Natural killer cell (primary cell): ENCODE measurements around the gene MARCHF6. TPM values are rescaled to one million over a fixed set of nuclear protein-coding genes. Genes with fewer than 3 reads are reported as not detected.

Experiments
- ATAC-seq, 3 donors: fragments of 150-1000 bp in 2 of 3; fragments of 200-7000 bp in 1 of 3; cut with Tn5 transposase; 1 replicate in 1 of 3; 2 replicates in 2 of 3; pipeline ENCODE4 v1.10.0; 2021; ENCODE audit warnings: mild to moderate bottlenecking in 2 of 3, moderate library complexity in 2 of 3
- DNase-seq, 2 donors: peaks; one replicate each; pipeline versions ENCODE4 v3.0.0 to v3.0.0-alpha.2; 2013 to 2021; ENCODE audit warnings: mixed read lengths in 1 of 2
- H3K27ac ChIP-seq: one replicate; pipeline ENCODE4 v1.5.1; 2013; ENCODE audit warnings: mild to moderate bottlenecking, low read length
- H3K27me3 ChIP-seq: one replicate; pipeline ENCODE4 v1.6.1; 2013; ENCODE audit warnings: low read length; ENCODE audit not compliant: control insufficient read depth, insufficient read depth
- H3K36me3 ChIP-seq: one replicate; pipeline ENCODE4 v1.6.1; 2013; ENCODE audit warnings: low read length; ENCODE audit not compliant: control insufficient read depth, insufficient read depth
- H3K4me1 ChIP-seq: one replicate; pipeline ENCODE4 v1.6.1; 2013; ENCODE audit warnings: low read length; ENCODE audit not compliant: control insufficient read depth, insufficient read depth
- H3K4me3 ChIP-seq: one replicate; pipeline ENCODE4 v1.5.1; 2013; ENCODE audit warnings: low read length
- H3K9me3 ChIP-seq: one replicate; pipeline ENCODE4 v1.6.1; 2013; ENCODE audit warnings: low read length; ENCODE audit not compliant: control insufficient read depth, insufficient read depth
- H3K27ac Mint-ChIP-seq, 2 donors: one replicate each; pipeline ENCODE4 v1.8.0; 2022; ENCODE audit warnings: mild to moderate bottlenecking in 2 of 2, mixed read lengths in 2 of 2, moderate library complexity in 1 of 2
- H3K27me3 Mint-ChIP-seq, 2 donors: one replicate each; pipeline ENCODE4 v1.8.0; 2022; ENCODE audit warnings: low read depth in 2 of 2, mixed read lengths in 2 of 2
- H3K36me3 Mint-ChIP-seq: one replicate; pipeline ENCODE4 v1.8.0; 2022; ENCODE audit warnings: mixed read lengths
- H3K4me1 Mint-ChIP-seq, 2 donors: one replicate each; pipeline ENCODE4 v1.8.0; 2022; ENCODE audit warnings: mixed read lengths in 2 of 2
- H3K4me3 Mint-ChIP-seq: one replicate; pipeline ENCODE4 v1.8.0; 2022; ENCODE audit warnings: mild to moderate bottlenecking, moderate library complexity, mixed read lengths
- H3K9me3 Mint-ChIP-seq, 2 donors: one replicate each; pipeline ENCODE4 v1.8.0; 2022; ENCODE audit warnings: mixed read lengths in 2 of 2
- CTCF ChIP-seq: fragments of 200-600 bp; IDR thresholded peaks from one replicate; pipeline ENCODE4 v1.8.0; 2022; ENCODE audit warnings: antibody characterized with exemption
- WGBS: methylation state at CpG from one replicate; pipeline ENCODE4 v1.1.7; 2013; ENCODE audit warnings: missing lambda C conversion rate; ENCODE audit not compliant: insufficient coverage; 5-methylcytosine and 5-hydroxymethylcytosine counted together
- intact Hi-C: fragments of 100-400 bp; cut with micrococcal nuclease; formaldehyde crosslinking; loops from one replicate; pipeline ENCODE4 v1.14.2; 2022
- total RNA-seq, 4 donors: library from RNA; stranded (reverse); fragments of 120-200 nt in 1 of 4; gene quantifications; one replicate each; pipeline versions ENCODE4 v1.2.3 to v1.2.4, GENCODE V29; 2013 to 2022

The MARCHF6 gene
- total RNA-seq, 3 donors from 2014 or later (not counting 1 experiment from before 2014, with no cell fraction given): 160 to 173 (median 164) TPM

GRCh38 chr5:10401498-10401897 lies 48.0 kb downstream of the MARCHF6 start:
- WGBS: 86% methylated on average over 1 of the region's 1 CpG
- Mint-ChIP-seq H3K4me3 (no peak overlapping the region), H3K4me1 (peaks cover 0 to 2% of the 10 kb centered on the region in 2 donors), H3K9me3 (no peaks in the 10 kb centered on the region), H3K27ac (no peak overlapping the region), H3K27me3 (no peaks in the 10 kb centered on the region), H3K36me3 (no peaks in the 10 kb centered on the region)
- no peak for TF ChIP-seq CTCF
- no peak for DNase-seq
- Histone ChIP-seq H3K4me3 (no peak overlapping the region), H3K9me3 (no peaks in the 10 kb centered on the region), H3K4me1 (no peaks in the 10 kb centered on the region), H3K27me3 (no peaks in the 10 kb centered on the region), H3K27ac (no peak overlapping the region), H3K36me3 (peaks cover 63% of the 10 kb centered on the region)
- ATAC-seq: no peak
- intact Hi-C loops: no loop called here

Other genes with a start within 250 kb of the MARCHF6 start
- gene ATPSCKMT, start 103.8 kb upstream of the MARCHF6 start, total RNA-seq: 10 to 100 TPM; 11.8 to 15.1 (median 13.0) TPM
- gene CCT5, start 103.4 kb upstream of the MARCHF6 start, total RNA-seq: 10 to 100 TPM; 62.2 to 88.0 (median 73.5) TPM
- gene CMBL, start 45.8 kb upstream of the MARCHF6 start, total RNA-seq: 1 to 10 TPM in 1 of 3 donors, under 1 TPM in 1, not detected in 1; 0.45 to 1.0 TPM
- gene ROPN1L, start 88.2 kb downstream of the MARCHF6 start, total RNA-seq: 1 to 10 TPM; 1.2 to 5.2 (median 4.3) TPM
- 1 to 10 TPM; 2.4 to 4.3 (median 3.9) TPM for gene ANKRD33B, start 210.4 kb downstream of the MARCHF6 start, total RNA-seq